ENCODE results near the gene TLL2. TPM values are rescaled to one million over a fixed set of nuclear protein-coding genes. Genes with fewer than 3 reads are reported as not detected.

TLL2 gene
- total RNA-seq (2022; extraction: Qiagen RNA extraction), result 0.06 to 0.12 TPM (median 0.07 TPM) in 5 replicates

DNA sequence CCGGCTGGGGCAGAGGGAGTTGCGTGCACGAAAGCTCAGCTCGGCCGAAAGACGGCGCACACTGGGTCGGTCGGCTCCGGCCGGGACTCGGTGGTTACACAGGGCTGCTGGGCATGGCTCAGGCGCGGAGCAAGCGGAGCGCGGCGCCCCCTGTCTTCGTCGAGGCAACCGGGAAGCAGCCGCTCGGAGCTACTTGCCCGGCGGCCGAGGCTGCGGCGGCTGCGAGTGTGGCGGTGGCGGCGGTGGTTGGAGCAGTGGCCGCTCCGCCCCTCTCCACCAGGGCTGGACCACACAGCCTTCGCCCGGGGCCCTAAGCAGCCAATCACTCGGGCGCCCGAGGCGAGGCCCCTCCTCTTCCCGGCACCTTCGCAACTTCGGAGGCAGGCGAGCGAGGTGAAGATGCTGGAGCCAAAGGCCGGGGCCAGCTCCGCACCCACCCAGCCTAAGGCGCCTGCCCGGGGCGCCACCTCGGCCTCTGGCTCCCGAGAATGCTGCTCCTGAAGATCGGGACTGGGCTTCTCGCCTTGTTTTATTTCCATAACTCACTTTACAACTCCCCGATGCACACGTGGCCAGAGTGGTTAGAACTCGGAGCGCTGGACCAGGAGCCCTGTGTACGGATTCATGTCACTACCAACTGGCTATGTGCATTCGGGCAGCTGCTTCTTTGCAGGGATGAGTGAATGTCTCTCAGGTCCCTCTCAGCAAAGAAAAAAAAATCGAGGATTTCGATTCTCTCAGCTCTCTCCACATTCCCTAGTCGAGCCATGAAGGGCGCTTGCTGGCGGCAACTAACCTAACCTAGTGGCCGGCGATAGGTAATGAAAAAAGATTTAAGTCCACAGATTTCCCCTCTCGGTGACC lies at the start of gene TLL2:
Gene TLL2 (minus strand): TSS at position 229 of the 864 bp plus-strand sequence. CDS start 241 bp downstream, outside the sequence.

DNA sequence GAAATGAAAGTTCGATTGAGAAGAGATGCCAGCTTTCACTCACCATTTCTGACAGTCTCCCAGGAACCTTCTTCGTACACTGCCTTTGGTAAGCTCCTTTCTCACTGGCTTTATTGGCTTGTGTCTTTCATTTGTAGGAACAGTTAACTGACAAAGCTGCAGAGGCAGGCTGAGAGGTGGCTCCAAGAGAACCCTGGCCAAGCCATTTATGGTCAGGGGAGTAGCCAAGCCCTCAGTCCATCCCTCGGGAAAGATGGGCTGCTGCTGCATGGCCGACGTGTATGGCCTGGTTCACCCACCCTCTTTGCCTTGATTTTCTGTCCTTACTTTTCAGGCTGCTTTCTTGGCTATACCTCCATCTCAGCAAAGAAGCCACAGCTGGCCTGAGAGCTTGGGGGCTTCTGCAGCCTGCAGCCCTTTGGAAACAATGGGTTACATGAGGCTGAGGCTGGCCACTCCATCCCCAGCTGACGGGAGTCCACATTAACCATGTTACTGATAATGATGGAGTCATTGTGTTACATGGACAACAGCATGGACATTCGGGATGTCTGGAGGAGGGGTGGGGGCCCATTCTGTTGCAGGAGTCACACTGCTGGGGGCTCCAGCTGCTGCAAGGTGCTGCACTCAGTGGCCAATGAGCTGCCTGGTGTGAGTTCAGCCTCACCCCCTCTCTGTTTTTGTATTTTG lies 154.7 kb downstream of the TLL2 start, which contains the start of gene OPALIN:
Gene OPALIN (minus strand): TSS at position 152 of the 690 bp plus-strand sequence. CDS start 106 bp downstream, at position 46.

Other genes with a start within 250 kb of the TLL2 start
- 0.06 TPM in 1 of 5 replicates, not detected in the others for gene BLNK, start 242.4 kb downstream of the TLL2 start, total RNA-seq (2022; extraction: Qiagen RNA extraction)
- not detected in 5 replicates for gene DNTT, start 209.5 kb downstream of the TLL2 start, total RNA-seq (2022; extraction: Qiagen RNA extraction)
- not detected in 5 replicates for gene OPALIN, start 154.9 kb downstream of the TLL2 start, total RNA-seq (2022; extraction: Qiagen RNA extraction)
- 65.2 to 87.3 TPM (median 75.8 TPM) in 5 replicates for gene TM9SF3, start 73.1 kb upstream of the TLL2 start, total RNA-seq (2022; extraction: Qiagen RNA extraction)
- 0.55 to 0.90 TPM (median 0.58 TPM) in 5 replicates for gene PIK3AP1, start 206.6 kb upstream of the TLL2 start, total RNA-seq (2022; extraction: Qiagen RNA extraction)

Data from A549 treated with AZD2906 at 1 μM for 4 hours (cell line).